SK-N-SH treated with all-trans-retinoic acid at 6 μM for 48 hours (cell line): ENCODE results near the gene HYCC1.
"Not testable (repeated sequence)": the region's sequence is repeated elsewhere in the genome, so short reads cannot be mapped to it uniquely, and the experiment has no call there.

Experiments
- ATAC-seq: fragments of 200-7000 bp; cut with Tn5 transposase; 3 replicates; pipeline ENCODE4 v1.9.1; 2020; ENCODE audit warnings: mild to moderate bottlenecking, moderate library complexity
- ARNTL ChIP-seq: fragments of 450-650 bp; formaldehyde crosslinking; IDR thresholded peaks from 2 replicates; pipeline ENCODE4 v1.5.0; 2020; ENCODE audit warnings: low read depth, mild to moderate bottlenecking, moderate library complexity, borderline replicate concordance
- BACH2 ChIP-seq: fragments of 250-450 bp; sonication (Bioruptor Pico); IDR thresholded peaks from 2 replicates; pipeline ENCODE4 v1.9.0; 2021; ENCODE audit warnings: mild to moderate bottlenecking, borderline replicate concordance
- CSDC2 ChIP-seq: fragments of 250-450 bp; sonication (Bioruptor Pico); IDR thresholded peaks from 2 replicates; pipeline ENCODE4 v1.5.0; 2020; ENCODE audit warnings: mild to moderate bottlenecking, moderate library complexity
- CSRNP3 ChIP-seq: fragments of 250-450 bp; sonication (Bioruptor Pico); IDR thresholded peaks from 2 replicates; pipeline ENCODE4 v1.5.1; 2021; ENCODE audit warnings: mild to moderate bottlenecking, moderate library complexity
- ESRRG ChIP-seq: fragments of 250-450 bp; sonication (Bioruptor Pico); IDR thresholded peaks from 2 replicates; pipeline ENCODE4 v1.6.1; 2021; ENCODE audit warnings: mild to moderate bottlenecking
- ISL1 ChIP-seq: fragments of 250-450 bp; sonication (Bioruptor Pico); IDR thresholded peaks from 2 replicates; pipeline ENCODE4 v2.1.2; 2022; ENCODE audit warnings: mild to moderate bottlenecking, moderate library complexity
- OSR1 ChIP-seq: fragments of 250-450 bp; sonication (Bioruptor Pico); IDR thresholded peaks from 2 replicates; pipeline ENCODE4 v1.8.0; 2022; ENCODE audit warnings: moderate library complexity, mild to moderate bottlenecking, inconsistent platforms
- PATZ1 ChIP-seq: fragments of 250-450 bp; sonication (Bioruptor Pico); IDR thresholded peaks from 2 replicates; pipeline ENCODE4 v1.8.0; 2020; ENCODE audit warnings: mild to moderate bottlenecking, moderate library complexity, borderline replicate concordance
- POU6F1 ChIP-seq: fragments of 250-450 bp; sonication (Bioruptor Pico); IDR thresholded peaks from 2 replicates; pipeline ENCODE4 v1.8.0; 2021; ENCODE audit warnings: low read depth, mild to moderate bottlenecking, moderate library complexity, borderline replicate concordance
- PPARA ChIP-seq: fragments of 250-450 bp; sonication (Bioruptor Pico); IDR thresholded peaks from 2 replicates; pipeline ENCODE4 v1.5.0; 2020; ENCODE audit warnings: mild to moderate bottlenecking, borderline replicate concordance
- RARB ChIP-seq: fragments of 250-450 bp; sonication (Bioruptor Pico); IDR thresholded peaks from 2 replicates; pipeline ENCODE4 v1.8.0; 2021; ENCODE audit warnings: mild to moderate bottlenecking, moderate library complexity
- TCF4 ChIP-seq: fragments of 250-450 bp; sonication (Bioruptor Pico); IDR thresholded peaks from 2 replicates; pipeline ENCODE4 v1.8.0; 2021; ENCODE audit warnings: mild to moderate bottlenecking, moderate library complexity, borderline replicate concordance
- TOX ChIP-seq: fragments of 250-450 bp; sonication (Bioruptor Pico); IDR thresholded peaks from 2 replicates; pipeline ENCODE4 v1.8.0; 2021; ENCODE audit warnings: mild to moderate bottlenecking, moderate library complexity, borderline replicate concordance
- ZC3H10 ChIP-seq: fragments of 250-450 bp; sonication (Bioruptor Pico); IDR thresholded peaks from 2 replicates; pipeline ENCODE4 v1.5.1; 2021; ENCODE audit warnings: mild to moderate bottlenecking, moderate library complexity
- ZFP30 ChIP-seq: fragments of 450-650 bp; formaldehyde crosslinking; IDR thresholded peaks from 2 replicates; pipeline ENCODE4 v1.5.0; 2022; ENCODE audit warnings: mild to moderate bottlenecking, moderate library complexity
- ZNF565 ChIP-seq: fragments of 450-650 bp; formaldehyde crosslinking; conservative IDR thresholded peaks from 2 replicates; pipeline ENCODE4 v1.5.0; 2020; ENCODE audit warnings: low read depth, mild to moderate bottlenecking, moderate library complexity

HYCC1 gene

GRCh38 chr7:23044581-23044980 is 30.7 kb upstream of the HYCC1 start (continued):
- TF ChIP-seq POU6F1 (CRISPR knock-in tag): no peak
- no peak for TF ChIP-seq ISL1

- no peak for TF ChIP-seq ZFP30
- TF ChIP-seq PPARA: no peak
- no peak for TF ChIP-seq TOX
- TF ChIP-seq RARB: no peak
- TF ChIP-seq BACH2 (CRISPR knock-in tag): no peak
- TF ChIP-seq ARNTL (CRISPR knock-in tag): no peak
- no peak for TF ChIP-seq PATZ1 (CRISPR knock-in tag)
- ATAC-seq: no peak
Observed at GRCh38 chr7:23043441-23043840, 29.5 kb upstream of the HYCC1 start.

GRCh38 chr7:23039674-23040073 is 25.7 kb upstream of the HYCC1 start:
- ATAC-seq: not testable (repeated sequence)

GRCh38 chr7:23035542-23036371 is 21.8 kb upstream of the HYCC1 start:
- not testable (repeated sequence) for ATAC-seq

- TF ChIP-seq TCF4 (CRISPR knock-in tag) (no peak), ZC3H10 (CRISPR knock-in tag) (no peak), ISL1 (no peak), BACH2 (CRISPR knock-in tag) (no peak), ZNF565 (no peak), PPARA (no peak)
- TF ChIP-seq, all 23 proteins: peak for 0
- ATAC-seq: no peak
Observed at GRCh38 chr7:23027261-23027660, 13.3 kb upstream of the HYCC1 start.

GRCh38 chr7:23026164-23026563 is 12.2 kb upstream of the HYCC1 start:
- no peak for ATAC-seq

More at GRCh38 chr7:23026164-23026563, 12.2 kb upstream of the HYCC1 start:
- TF ChIP-seq ESRRG: no peak
- no peak for TF ChIP-seq RARB
- no peak for TF ChIP-seq TOX
- no peak for TF ChIP-seq ARNTL (CRISPR knock-in tag)
- no peak for TF ChIP-seq PPARA
- TF ChIP-seq BACH2 (CRISPR knock-in tag): no peak
- TF ChIP-seq POU6F1 (CRISPR knock-in tag): no peak
- TF ChIP-seq ZFP30: no peak
- TF ChIP-seq CSDC2 (CRISPR knock-in tag): no peak
- no peak for TF ChIP-seq CSRNP3 (CRISPR knock-in tag)
- no peak for TF ChIP-seq OSR1 (CRISPR knock-in tag)
